Glutamatergic neuron (in vitro differentiated cells): ENCODE results near the gene FILIP1L. TPM values are rescaled to one million over a fixed set of nuclear protein-coding genes. Genes with fewer than 3 reads are reported as not detected.

Experiments used
- DNase-seq: peaks from one replicate; pipeline ENCODE4 v3.0.0; 2022
- H3K27ac Mint-ChIP-seq: one replicate; pipeline ENCODE4 v1.8.0; 2020; ENCODE audit warnings: mild to moderate bottlenecking, mixed read lengths, inconsistent platforms; ENCODE audit not compliant: unreplicated experiment
- H3K27me3 Mint-ChIP-seq: one replicate; pipeline ENCODE4 v1.8.0; 2020; ENCODE audit warnings: mild to moderate bottlenecking, moderate library complexity, mixed read lengths, inconsistent platforms; ENCODE audit not compliant: unreplicated experiment
- H3K36me3 Mint-ChIP-seq: one replicate; pipeline ENCODE4 v1.8.0; 2020; ENCODE audit warnings: mild to moderate bottlenecking, mixed read lengths, inconsistent platforms; ENCODE audit not compliant: unreplicated experiment
- H3K4me1 Mint-ChIP-seq: one replicate; pipeline ENCODE4 v1.8.0; 2020; ENCODE audit warnings: mild to moderate bottlenecking, low read depth, mixed read lengths, inconsistent platforms; ENCODE audit not compliant: unreplicated experiment
- H3K4me3 Mint-ChIP-seq: one replicate; pipeline ENCODE4 v1.8.0; 2020; ENCODE audit warnings: mild to moderate bottlenecking, mixed read lengths, inconsistent platforms; ENCODE audit not compliant: unreplicated experiment
- H3K9me3 Mint-ChIP-seq: one replicate; pipeline ENCODE4 v1.8.0; 2020; ENCODE audit warnings: mild to moderate bottlenecking, moderate library complexity, mixed read lengths, inconsistent platforms; ENCODE audit not compliant: unreplicated experiment
- total RNA-seq: library from RNA; stranded (reverse); fragmentation: NEBNext Ultra II Directional; extraction: Animal tissue kit (Norgen Biotek cat#: 25700); gene quantifications from one replicate; pipeline ENCODE4 v1.2.1, GENCODE V29; 2021; ENCODE audit not compliant: unreplicated experiment
- TF ChIP-seq, protein P1 (sequence below): fragments of 200-600 bp; sonication (generic); IDR thresholded peaks from one replicate; pipeline ENCODE4 v1.5.0; 2021; ENCODE audit not compliant: partially characterized antibody, unreplicated experiment

The FILIP1L gene
- total RNA-seq, 1 donor from 2014 or later = 4.3 TPM

DNA sequence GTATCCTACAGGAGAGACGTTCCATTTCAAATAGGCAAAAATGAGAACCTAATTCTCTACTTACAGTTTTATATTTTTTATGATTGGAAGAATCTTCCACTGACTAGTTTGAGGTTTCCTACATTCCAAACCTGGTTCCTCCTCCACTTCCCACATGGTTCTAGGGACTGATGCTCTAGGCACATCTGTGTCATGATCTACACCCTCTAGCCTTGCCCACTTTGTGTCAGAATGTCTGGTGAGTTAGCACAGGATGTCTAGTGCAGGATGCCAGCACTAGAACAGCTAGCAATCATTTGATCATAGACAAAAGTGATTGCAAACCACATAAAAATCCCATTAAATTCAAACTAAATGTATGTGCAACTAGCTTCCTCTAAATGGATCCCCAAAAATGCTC, 26.7 kb upstream of the FILIP1L start:
- peaks cover 4% of the 10 kb centered on the region for H3K9me3 Mint-ChIP-seq
- DNase-seq = no peak
- peaks cover 2% of the 10 kb centered on the region for H3K27me3 Mint-ChIP-seq
- peaks cover 10% of the 10 kb centered on the region for H3K36me3 Mint-ChIP-seq
- no peak overlapping the region for H3K4me3 Mint-ChIP-seq
- H3K4me1 Mint-ChIP-seq = no peaks in the 10 kb centered on the region
- TF ChIP-seq, protein P1, sequence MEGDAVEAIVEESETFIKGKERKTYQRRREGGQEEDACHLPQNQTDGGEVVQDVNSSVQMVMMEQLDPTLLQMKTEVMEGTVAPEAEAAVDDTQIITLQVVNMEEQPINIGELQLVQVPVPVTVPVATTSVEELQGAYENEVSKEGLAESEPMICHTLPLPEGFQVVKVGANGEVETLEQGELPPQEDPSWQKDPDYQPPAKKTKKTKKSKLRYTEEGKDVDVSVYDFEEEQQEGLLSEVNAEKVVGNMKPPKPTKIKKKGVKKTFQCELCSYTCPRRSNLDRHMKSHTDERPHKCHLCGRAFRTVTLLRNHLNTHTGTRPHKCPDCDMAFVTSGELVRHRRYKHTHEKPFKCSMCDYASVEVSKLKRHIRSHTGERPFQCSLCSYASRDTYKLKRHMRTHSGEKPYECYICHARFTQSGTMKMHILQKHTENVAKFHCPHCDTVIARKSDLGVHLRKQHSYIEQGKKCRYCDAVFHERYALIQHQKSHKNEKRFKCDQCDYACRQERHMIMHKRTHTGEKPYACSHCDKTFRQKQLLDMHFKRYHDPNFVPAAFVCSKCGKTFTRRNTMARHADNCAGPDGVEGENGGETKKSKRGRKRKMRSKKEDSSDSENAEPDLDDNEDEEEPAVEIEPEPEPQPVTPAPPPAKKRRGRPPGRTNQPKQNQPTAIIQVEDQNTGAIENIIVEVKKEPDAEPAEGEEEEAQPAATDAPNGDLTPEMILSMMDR = no peak
- H3K27ac Mint-ChIP-seq = no peak overlapping the region

DNA sequence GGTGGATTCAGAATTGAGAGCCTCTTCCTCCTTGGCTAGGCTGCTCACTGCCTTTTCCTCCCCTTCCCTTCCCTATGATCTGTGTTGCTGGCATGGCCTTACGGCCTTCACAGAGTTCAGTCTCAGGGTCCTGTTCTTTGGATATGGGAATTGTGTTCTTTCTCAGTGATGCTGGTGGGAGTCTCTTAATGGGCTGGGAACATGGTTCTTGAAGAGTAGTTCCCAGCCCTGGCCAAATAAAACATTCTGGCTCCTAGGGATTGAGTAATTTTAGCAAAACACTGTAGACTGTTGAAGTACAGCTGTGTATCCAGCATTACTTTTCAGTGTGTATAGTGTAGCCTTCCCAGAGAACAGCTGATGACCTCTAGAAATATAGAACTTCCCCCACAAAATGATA, 22.6 kb upstream of the FILIP1L start:
- Mint-ChIP-seq H3K27ac (no peak overlapping the region), H3K27me3 (peaks cover 2% of the 10 kb centered on the region), H3K36me3 (no peaks in the 10 kb centered on the region), H3K9me3 (peaks cover 2% of the 10 kb centered on the region), H3K4me3 (no peak overlapping the region), H3K4me1 (no peaks in the 10 kb centered on the region)
- TF ChIP-seq, protein P1 = no peak
- DNase-seq = no peak

DNA sequence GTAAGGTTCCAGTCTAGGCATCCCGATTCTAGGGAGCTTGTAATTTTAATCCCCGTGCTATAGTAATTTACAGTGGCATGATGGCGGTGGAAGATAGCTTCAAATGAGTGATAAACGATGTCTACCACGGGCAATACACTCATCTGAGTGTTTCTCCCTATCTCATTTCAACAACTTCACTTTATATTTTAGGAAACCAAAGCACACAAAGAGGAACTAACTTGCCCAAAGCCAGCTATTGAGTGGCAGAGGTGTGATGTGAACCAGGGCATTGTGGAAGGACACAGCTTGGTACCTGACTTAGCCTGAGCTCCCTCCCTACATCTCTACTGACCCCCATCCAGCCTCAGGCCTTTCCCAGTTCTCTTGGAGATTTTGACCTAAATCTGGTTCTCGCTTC, 16.9 kb upstream of the FILIP1L start:
- Mint-ChIP-seq H3K27ac (no peak overlapping the region), H3K27me3 (no peaks in the 10 kb centered on the region), H3K4me1 (no peaks in the 10 kb centered on the region), H3K36me3 (no peaks in the 10 kb centered on the region), H3K4me3 (no peak overlapping the region), H3K9me3 (no peaks in the 10 kb centered on the region)
- DNase-seq = no peak
- TF ChIP-seq, protein P1 = no peak

DNA sequence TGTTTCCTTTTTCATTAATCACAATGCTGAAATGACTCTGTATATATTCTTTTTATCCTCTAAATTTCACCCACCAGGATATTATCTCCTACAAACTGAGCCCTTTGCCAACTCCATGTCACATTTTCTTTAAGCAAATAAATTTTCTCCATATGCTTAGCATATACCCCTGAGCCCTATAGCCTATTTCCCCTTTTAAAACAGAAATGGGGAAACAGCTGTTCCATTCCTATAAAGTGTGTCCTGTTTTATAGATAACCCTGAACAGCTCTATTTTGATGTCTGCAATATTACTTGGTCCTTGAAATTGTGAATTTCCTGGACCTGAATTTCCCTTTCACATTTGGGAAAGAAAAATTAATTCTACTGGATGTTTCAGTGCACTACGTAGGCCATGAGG, 15.6 kb upstream of the FILIP1L start:
- no peak for DNase-seq
- TF ChIP-seq, protein P1 = no peak
- peaks cover 6% of the 10 kb centered on the region for H3K4me1 Mint-ChIP-seq
- no peaks in the 10 kb centered on the region for H3K36me3 Mint-ChIP-seq
- no peak overlapping the region for H3K27ac Mint-ChIP-seq
- no peaks in the 10 kb centered on the region for H3K27me3 Mint-ChIP-seq
- H3K9me3 Mint-ChIP-seq = no peaks in the 10 kb centered on the region
- no peak overlapping the region for H3K4me3 Mint-ChIP-seq

DNA sequence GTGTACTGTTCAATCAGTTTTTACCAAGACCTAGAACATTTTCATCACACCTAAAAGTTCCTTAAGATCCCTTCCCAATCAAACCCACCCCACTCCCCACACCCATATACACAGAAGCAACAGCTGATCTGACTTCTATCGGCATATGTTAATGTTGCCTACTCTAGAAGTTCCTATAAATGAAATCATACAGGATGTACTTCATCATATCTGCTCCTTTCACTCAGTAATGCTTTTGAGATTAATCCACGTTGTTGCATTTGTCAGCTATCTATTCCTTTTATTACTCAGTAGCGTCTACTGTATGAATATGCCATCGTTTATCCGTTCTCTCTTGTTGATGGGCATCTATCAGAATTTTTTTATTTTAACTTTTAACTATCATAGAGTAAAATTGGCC, 14.3 kb upstream of the FILIP1L start:
- DNase-seq = no peak
- TF ChIP-seq, protein P1 = no peak
- no peaks in the 10 kb centered on the region for H3K36me3 Mint-ChIP-seq
- H3K27ac Mint-ChIP-seq = no peak overlapping the region
- H3K9me3 Mint-ChIP-seq = no peaks in the 10 kb centered on the region
- H3K4me1 Mint-ChIP-seq = peaks cover 11% of the 10 kb centered on the region
- H3K27me3 Mint-ChIP-seq = no peaks in the 10 kb centered on the region
- no peak overlapping the region for H3K4me3 Mint-ChIP-seq
